Activated CD4-positive, alpha-beta T cell treated with anti-CD3 and anti-CD28 coated beads, Interleukin-2, amount 10 ng/mL, durations not matched to agents 24 days and 14 days (primary cell): ENCODE data around the gene SLX1A. TPM values are rescaled to one million over a fixed set of nuclear protein-coding genes. Genes with fewer than 3 reads are reported as not detected.
"Not testable (repeated sequence)": the region's sequence is repeated elsewhere in the genome, so short reads cannot be mapped to it uniquely, and the experiment has no call there.

Source experiments
- DNase-seq: peaks from one replicate; pipeline ENCODE4 v3.0.0; 2022
- H3K27ac Mint-ChIP-seq: one replicate; pipeline ENCODE4 v1.8.0; 2022; ENCODE audit warnings: mild to moderate bottlenecking, mixed read lengths
- H3K27me3 Mint-ChIP-seq: one replicate; pipeline ENCODE4 v1.8.0; 2022; ENCODE audit warnings: mixed read lengths
- H3K36me3 Mint-ChIP-seq: one replicate; pipeline ENCODE4 v1.8.0; 2022; ENCODE audit warnings: low read depth, mild to moderate bottlenecking, mixed read lengths
- H3K4me1 Mint-ChIP-seq: one replicate; pipeline ENCODE4 v1.8.0; 2021; ENCODE audit warnings: mixed read lengths
- H3K4me3 Mint-ChIP-seq: one replicate; pipeline ENCODE4 v1.8.0; 2022; ENCODE audit warnings: mild to moderate bottlenecking, moderate library complexity, mixed read lengths
- H3K9me3 Mint-ChIP-seq: one replicate; pipeline ENCODE4 v1.8.0; 2021; ENCODE audit warnings: mixed read lengths
- intact Hi-C: fragments of 100-400 bp; cut with micrococcal nuclease; formaldehyde crosslinking; loops from one replicate; pipeline ENCODE4 v1.15.1; 2023
- total RNA-seq: library from RNA; stranded (reverse); gene quantifications from 2 replicates; pipeline ENCODE4 v1.2.3, GENCODE V29; 2022

Gene SLX1A
- total RNA-seq, 1 donor from 2014 or later: 80.7 TPM

GRCh38 chr16:30170145-30170544 is 23.5 kb upstream of the SLX1A start:
- H3K9me3 Mint-ChIP-seq: not testable (repeated sequence)

DNA sequence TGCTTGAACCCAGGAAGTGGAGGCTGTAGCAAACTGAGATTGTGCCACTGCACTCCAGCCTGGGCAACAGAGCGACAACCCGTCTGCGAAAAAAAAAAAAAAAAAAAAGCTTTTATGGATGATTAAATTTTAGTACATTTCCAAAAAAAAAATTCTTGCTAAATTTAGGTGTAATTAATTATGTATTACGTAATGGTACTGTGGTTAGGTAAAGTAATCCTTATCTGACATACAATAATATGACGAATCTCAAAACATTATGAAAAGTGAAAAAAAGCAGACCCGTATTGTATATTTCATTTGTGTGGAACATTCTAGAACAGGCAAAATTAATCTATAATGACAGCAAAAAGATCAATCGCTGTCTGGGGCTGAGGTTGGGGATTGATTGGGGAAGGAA is 20.6 kb upstream of the SLX1A start:
- Mint-ChIP-seq H3K36me3 (no peaks in the 10 kb centered on the region), H3K4me1 (no peaks in the 10 kb centered on the region), H3K27ac (no peak overlapping the region), H3K27me3 (no peaks in the 10 kb centered on the region), H3K9me3 (no peaks in the 10 kb centered on the region), H3K4me3 (no peak overlapping the region)
- no peak for DNase-seq
- intact Hi-C loops: no loop called here

More at GRCh38 chr16:30170145-30170544, 23.5 kb upstream of the SLX1A start:
- DNase-seq, H3K27me3 Mint-ChIP-seq, H3K36me3 Mint-ChIP-seq, intact Hi-C loops, H3K27ac Mint-ChIP-seq, H3K4me3 Mint-ChIP-seq: not testable (repeated sequence)
- peaks cover 14% of the 10 kb centered on the region for H3K4me1 Mint-ChIP-seq

DNA sequence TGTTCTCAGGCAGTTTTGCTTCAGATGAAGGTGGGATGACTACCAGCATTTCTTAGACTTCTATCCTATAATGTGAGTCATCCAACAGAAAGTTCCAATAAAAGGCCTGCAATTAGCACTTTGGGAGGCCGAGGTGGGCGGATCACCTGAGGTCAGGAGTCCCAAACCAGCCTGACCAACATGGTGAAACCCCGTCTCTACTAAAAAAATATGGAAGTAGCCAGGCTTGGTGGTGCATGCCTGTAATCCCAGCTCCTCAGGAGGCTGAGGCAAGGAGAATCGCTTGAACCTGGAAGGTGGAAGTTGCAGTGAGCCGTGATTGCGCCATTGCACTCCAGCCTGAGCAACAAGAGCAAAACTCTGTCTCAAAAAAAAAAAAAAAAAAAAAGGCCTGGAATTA is 16.8 kb upstream of the SLX1A start:
- H3K36me3 Mint-ChIP-seq, H3K4me3 Mint-ChIP-seq, H3K27ac Mint-ChIP-seq, H3K27me3 Mint-ChIP-seq, intact Hi-C loops, H3K9me3 Mint-ChIP-seq, DNase-seq, H3K4me1 Mint-ChIP-seq: not testable (repeated sequence)

GRCh38 chr16:30179195-30179594 is 14.5 kb upstream of the SLX1A start:
- H3K36me3 Mint-ChIP-seq: peaks cover 3% of the 10 kb centered on the region
- H3K4me1 Mint-ChIP-seq: peaks cover 14% of the 10 kb centered on the region
- no peaks in the 10 kb centered on the region for H3K9me3 Mint-ChIP-seq
- H3K27ac Mint-ChIP-seq: no peak overlapping the region
- H3K4me3 Mint-ChIP-seq: no peak overlapping the region
- intact Hi-C loops: no loop called here
- DNase-seq: no peak
- no peaks in the 10 kb centered on the region for H3K27me3 Mint-ChIP-seq

GRCh38 chr16:30179931-30180330 is 13.7 kb upstream of the SLX1A start:
- Mint-ChIP-seq H3K36me3 (peaks cover 11% of the 10 kb centered on the region), H3K27me3 (no peaks in the 10 kb centered on the region), H3K4me3 (no peak overlapping the region), H3K9me3 (no peaks in the 10 kb centered on the region), H3K4me1 (peaks cover 16% of the 10 kb centered on the region), H3K27ac (no peak overlapping the region)
- intact Hi-C loops: no loop called here
- no peak for DNase-seq

- Mint-ChIP-seq H3K27me3 (no peaks in the 10 kb centered on the region), H3K36me3 (peaks cover 17% of the 10 kb centered on the region), H3K4me3 (no peak overlapping the region), H3K27ac (no peak overlapping the region), H3K9me3 (no peaks in the 10 kb centered on the region), H3K4me1 (peaks cover 16% of the 10 kb centered on the region)
- no peak for DNase-seq
- intact Hi-C loops: no loop called here
Measured at GRCh38 chr16:30180741-30181140, 12.9 kb upstream of the SLX1A start.

- Mint-ChIP-seq H3K4me1 (peaks cover 28% of the 10 kb centered on the region), H3K9me3 (no peaks in the 10 kb centered on the region), H3K27ac (peak within 1 kb of the TSS; percentile 98), H3K4me3 (peak within 1 kb of the TSS; percentile 98), H3K36me3 (peaks cover 39% of the 10 kb centered on the region), H3K27me3 (no peaks in the 10 kb centered on the region)
- peak; percentile 96 for DNase-seq
- intact Hi-C loops: no loop called here
Measured at GRCh38 chr16:30183233-30184095, 10.2 kb upstream of the SLX1A start, which contains the start of gene CORO1A. CORO1A (plus strand) TSS chr16:30183602; CDS start chr16:30185210, 1,608 bp downstream.

DNA sequence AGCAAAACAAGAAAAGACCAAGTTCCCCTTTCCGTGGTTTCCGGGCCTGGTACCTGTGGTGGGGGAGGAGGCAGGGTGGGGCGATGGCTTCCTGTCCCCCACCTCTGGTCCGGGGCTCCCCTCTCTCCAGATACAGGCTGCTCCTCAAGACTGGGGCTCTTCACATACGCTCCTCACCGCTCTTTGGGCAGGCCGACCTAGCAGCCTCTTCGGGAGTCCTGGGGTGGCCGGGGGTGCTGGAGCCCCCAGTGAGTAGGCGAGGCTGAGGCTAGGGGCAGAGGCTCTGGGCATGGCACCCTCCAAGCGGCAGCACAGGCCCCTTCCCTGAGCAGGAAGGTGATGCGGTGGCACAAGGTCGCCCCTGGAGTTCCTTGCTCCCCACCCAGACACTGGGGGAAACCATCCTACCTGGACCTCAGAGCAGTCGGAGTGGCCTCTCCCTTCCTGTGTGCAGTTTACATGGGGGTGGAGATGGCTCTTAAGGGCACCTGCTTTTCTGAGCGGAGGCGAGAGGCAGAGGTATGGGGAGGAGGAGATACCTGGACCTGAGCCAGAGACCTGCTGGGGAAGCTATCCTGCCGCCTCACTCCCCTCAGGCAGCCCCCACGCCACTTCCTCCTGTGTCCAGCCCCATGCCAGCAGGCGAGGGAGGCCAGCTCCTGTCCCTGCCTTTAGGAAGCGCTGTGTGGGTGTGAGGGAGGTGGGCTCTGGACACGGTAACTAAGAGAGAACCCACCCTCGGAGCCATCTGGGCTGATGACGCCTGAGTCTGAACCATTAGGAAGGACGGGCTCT is 9.4 kb upstream of the SLX1A start:
- Mint-ChIP-seq H3K27me3 (no peaks in the 10 kb centered on the region), H3K9me3 (no peaks in the 10 kb centered on the region), H3K4me3 (peak overlapping the region; percentile 98), H3K4me1 (peaks cover 28% of the 10 kb centered on the region), H3K27ac (peak overlapping the region; percentile 98), H3K36me3 (peaks cover 39% of the 10 kb centered on the region)
- DNase-seq: peak; percentile 95
- intact Hi-C loops: no loop called here

DNA sequence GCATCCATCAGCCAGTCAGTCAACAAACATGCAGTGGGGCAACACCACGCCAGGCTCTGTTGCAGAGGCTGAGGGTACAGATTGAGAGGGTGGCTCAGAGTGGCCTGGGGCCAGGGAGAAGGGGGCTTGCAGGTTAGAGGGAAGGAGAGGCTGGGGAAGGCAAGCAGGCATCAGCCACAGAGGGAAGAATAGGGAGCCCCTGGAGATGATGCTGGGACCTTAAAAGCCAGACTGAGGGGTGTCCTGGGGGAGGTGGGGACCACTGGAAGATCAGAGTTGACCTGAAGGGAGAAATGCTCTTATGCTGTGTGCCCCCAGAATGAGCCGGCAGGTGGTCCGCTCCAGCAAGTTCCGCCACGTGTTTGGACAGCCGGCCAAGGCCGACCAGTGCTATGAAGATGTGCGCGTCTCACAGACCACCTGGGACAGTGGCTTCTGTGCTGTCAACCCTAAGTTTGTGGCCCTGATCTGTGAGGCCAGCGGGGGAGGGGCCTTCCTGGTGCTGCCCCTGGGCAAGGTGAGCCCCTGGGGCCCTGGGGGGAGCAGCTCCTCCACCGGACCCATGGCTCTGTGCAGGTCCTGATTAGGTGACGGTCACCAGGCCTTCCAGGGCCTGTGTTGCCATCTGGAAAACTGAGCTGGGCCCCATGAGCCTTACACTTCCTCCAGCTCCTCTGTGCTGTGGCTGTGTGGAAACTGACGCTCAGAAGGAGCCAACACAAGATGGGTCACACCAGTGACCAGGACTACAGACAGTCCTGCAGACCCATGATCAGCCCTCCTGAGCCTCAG is 8.6 kb upstream of the SLX1A start:
- no peak for DNase-seq
- H3K4me3 Mint-ChIP-seq: peak overlapping the region; percentile 98
- intact Hi-C loops: no loop called here
- H3K4me1 Mint-ChIP-seq: peaks cover 28% of the 10 kb centered on the region
- peak overlapping the region; percentile 98 for H3K27ac Mint-ChIP-seq
- H3K36me3 Mint-ChIP-seq: peaks cover 39% of the 10 kb centered on the region
- no peaks in the 10 kb centered on the region for H3K9me3 Mint-ChIP-seq
- no peaks in the 10 kb centered on the region for H3K27me3 Mint-ChIP-seq

- intact Hi-C loops: no loop called here
- H3K4me3 Mint-ChIP-seq: peak overlapping the region; percentile 98
- peak overlapping the region; percentile 98 for H3K27ac Mint-ChIP-seq
- DNase-seq: peak; percentile 95
- H3K27me3 Mint-ChIP-seq: no peaks in the 10 kb centered on the region
- peaks cover 25% of the 10 kb centered on the region for H3K4me1 Mint-ChIP-seq
- H3K9me3 Mint-ChIP-seq: no peaks in the 10 kb centered on the region
- H3K36me3 Mint-ChIP-seq: peaks cover 39% of the 10 kb centered on the region
Measured at GRCh38 chr16:30185683-30186421, 7.8 kb upstream of the SLX1A start.

- peaks cover 24% of the 10 kb centered on the region for H3K4me1 Mint-ChIP-seq
- no peak for DNase-seq
- H3K4me3 Mint-ChIP-seq: peak overlapping the region; percentile 98
- no peaks in the 10 kb centered on the region for H3K27me3 Mint-ChIP-seq
- intact Hi-C loops: no loop called here
- peak overlapping the region; percentile 98 for H3K27ac Mint-ChIP-seq
- no peaks in the 10 kb centered on the region for H3K9me3 Mint-ChIP-seq
- peaks cover 39% of the 10 kb centered on the region for H3K36me3 Mint-ChIP-seq
Measured at GRCh38 chr16:30186444-30186781, 7.3 kb upstream of the SLX1A start.

GRCh38 chr16:30186782-30187555 is 6.7 kb upstream of the SLX1A start:
- H3K9me3 Mint-ChIP-seq: no peaks in the 10 kb centered on the region
- peaks cover 23% of the 10 kb centered on the region for H3K4me1 Mint-ChIP-seq
- H3K27ac Mint-ChIP-seq: peak overlapping the region; percentile 98
- H3K27me3 Mint-ChIP-seq: no peaks in the 10 kb centered on the region
- H3K4me3 Mint-ChIP-seq: peak overlapping the region; percentile 98
- intact Hi-C loops: no loop called here
- H3K36me3 Mint-ChIP-seq: peaks cover 39% of the 10 kb centered on the region
- DNase-seq: peak; percentile 96

- intact Hi-C loops: no loop called here
- DNase-seq: no peak
- Mint-ChIP-seq H3K4me1 (peaks cover 18% of the 10 kb centered on the region), H3K27me3 (no peaks in the 10 kb centered on the region), H3K36me3 (peaks cover 39% of the 10 kb centered on the region), H3K9me3 (no peaks in the 10 kb centered on the region), H3K4me3 (peak overlapping the region; percentile 98), H3K27ac (peak overlapping the region; percentile 98)
Measured at GRCh38 chr16:30187556-30187865, 6.2 kb upstream of the SLX1A start.
